RKO (cell line): ENCODE measurements around the gene CLPTM1L.

Experiments used
- DNase-seq: peaks from one replicate; pipeline ENCODE4 v3.0.0-alpha.2; 2016; ENCODE audit warnings: low spot score

Gene CLPTM1L, protein sequence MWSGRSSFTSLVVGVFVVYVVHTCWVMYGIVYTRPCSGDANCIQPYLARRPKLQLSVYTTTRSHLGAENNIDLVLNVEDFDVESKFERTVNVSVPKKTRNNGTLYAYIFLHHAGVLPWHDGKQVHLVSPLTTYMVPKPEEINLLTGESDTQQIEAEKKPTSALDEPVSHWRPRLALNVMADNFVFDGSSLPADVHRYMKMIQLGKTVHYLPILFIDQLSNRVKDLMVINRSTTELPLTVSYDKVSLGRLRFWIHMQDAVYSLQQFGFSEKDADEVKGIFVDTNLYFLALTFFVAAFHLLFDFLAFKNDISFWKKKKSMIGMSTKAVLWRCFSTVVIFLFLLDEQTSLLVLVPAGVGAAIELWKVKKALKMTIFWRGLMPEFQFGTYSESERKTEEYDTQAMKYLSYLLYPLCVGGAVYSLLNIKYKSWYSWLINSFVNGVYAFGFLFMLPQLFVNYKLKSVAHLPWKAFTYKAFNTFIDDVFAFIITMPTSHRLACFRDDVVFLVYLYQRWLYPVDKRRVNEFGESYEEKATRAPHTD

DNA sequence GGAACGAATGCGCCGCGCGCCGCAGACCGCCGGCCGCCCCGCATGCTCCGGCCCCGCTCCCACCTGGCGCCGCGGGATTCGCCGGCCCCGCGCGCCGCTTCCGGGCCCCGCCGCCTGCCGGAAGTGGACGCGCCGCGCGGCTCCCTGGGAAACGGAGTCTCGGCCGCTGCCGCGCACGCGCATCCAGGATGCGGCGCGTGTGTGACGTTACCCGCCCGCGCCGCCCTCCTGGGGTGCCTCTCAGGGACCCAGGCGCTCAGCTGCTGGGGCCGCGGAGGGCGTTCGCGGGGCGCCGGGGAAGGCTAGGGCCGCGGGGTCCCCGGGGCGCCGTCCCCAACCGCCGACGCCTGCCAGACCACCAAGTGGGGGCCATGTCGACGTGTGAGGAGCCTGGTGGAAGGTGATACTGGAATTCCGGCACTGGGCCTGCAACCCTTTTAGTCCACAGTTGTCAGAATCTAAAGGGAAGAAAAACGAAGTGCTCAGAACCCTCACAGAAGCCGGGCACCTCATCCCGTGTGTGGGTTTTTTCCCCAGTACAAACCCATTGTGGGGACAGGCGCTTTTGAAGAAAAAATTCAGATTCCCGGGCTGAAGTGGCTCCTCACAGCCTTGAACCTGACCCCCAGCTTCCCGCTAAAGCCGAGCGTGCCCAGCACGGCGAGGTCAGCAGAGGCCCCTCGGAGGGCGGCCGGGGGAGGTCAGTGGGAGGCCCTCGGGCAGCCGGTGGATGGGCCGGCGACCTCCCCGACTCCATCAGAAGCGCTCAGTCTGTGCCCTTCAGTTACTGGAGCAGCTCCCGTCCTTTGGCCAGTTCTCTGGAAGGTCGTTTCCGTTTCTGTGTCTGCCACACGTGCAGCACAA lies at the start of gene CLPTM1L:
TSS of gene CLPTM1L (minus strand) at position 125 of the 864 bp plus-strand sequence. CDS start 258 bp downstream, outside the sequence.
- DNase-seq = peak; percentile 84

DNA sequence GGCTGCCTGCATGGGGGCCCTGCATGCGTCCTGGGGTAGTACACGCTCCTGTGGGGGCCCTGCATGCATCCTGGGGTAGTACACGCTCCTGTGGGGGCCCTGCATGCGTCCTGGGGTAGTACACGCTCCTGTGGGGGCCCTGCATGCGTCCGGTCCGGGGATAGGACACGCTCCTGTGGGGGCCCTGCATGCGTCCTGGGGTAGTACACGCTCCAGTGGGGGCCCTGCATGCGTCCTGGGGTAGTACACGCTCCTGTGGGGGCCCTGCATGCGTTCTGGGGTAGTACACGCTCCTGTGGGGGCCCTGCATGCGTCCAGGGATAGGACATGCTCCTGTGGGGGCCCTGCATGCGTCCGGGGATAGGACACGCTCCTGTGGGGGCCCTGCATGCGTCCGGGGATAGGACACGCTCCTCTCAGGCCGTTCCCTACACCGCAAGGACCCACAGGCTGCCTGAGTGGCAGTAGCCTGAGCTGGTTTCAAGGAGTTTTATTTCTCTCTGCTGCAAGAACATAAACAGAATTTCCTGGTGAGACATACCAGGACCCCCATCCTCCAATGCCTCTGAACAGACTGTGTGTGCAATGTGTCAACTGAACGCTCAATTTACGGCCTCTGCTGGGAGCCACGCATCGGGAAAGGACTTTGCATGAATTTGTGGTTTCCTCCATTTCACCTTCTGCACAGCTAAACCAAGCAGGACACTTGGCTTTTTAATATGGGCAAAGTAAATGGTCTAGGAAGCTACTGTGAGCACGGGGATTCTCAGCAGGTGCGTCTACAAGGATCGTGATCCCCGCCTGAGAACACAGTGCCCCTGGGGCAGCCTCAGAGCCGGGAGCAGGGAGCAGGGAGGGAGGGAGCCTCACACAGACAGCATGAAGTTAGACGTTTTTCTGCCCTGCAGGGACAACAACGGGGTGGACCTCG lies 48.9 kb upstream of the CLPTM1L start:
- no peak for DNase-seq

DNA sequence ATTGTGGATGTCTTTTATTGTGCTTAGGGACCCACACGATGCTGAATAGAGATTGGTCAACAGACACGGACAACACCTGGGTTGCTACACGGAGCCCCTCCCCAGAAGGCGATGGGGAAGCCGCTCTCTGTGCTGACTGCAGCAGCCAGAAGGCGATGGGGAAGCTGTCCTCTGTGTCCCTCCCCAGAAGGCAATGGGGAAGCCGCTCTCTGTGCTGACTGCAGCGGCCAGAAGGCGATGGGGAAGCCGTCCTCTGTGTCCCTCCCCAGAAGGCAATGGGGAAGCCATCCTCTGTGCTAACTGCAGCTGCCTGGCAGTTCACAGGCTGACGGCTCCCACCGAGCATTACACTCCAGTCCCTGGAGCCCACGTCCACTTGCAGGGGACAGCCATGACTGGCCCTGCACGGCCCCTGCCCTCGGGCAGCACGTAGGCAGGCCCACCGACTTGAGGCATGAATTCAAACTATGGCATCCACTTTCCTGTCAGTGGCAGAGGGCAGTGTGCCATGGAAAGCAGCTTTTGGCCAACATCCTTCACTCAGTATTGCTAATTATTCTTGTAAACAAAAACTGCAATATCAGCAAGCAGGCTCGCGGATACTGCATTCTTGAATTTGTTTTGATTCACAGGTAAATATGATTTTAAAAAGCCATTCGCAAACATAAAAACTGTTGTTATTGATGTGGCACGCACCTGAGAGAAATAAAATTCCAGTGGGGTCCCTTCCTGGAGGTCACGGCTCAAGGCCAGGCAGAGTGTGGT lies 48.1 kb upstream of the CLPTM1L start:
- no peak for DNase-seq

DNA sequence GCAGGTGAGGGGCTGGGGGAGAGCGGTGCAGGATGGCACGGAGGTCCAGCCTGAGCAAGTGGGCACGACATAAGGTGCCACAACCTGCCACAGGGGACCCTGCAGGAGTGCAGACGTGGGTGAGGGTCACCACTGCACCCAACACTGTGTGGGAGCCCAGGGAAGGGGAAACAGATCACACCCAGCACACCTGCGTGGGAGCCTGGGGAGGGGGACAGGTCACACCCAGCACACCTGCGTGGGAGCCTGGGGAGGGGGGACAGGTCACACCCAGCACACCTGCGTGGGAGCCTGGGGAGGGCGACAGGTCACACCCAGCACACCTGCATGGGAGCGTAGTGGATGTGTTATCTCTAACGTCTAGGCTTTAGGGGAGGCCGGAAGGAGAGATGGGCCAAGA lies 47.4 kb upstream of the CLPTM1L start:
- DNase-seq = no peak

DNA sequence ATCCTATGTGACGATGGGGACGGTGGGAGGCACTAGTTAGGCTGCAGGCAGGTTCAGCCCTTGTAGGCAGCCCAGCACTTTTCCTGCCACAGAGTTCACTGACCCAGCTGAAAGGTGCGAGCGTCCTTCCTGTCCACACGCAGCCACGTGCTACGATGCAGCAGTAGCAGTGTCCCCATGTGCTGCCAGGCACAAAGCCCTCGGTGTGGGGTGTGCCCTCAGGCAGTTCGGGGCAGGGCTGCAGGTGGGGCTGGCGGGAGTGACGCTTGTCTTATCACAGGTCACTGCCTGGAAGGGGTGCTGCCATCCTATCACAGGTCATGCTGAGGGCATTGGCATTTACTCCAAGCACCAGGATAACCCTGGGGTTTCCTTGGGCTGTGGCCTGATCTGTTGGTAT lies 46.8 kb upstream of the CLPTM1L start:
- DNase-seq = no peak

DNA sequence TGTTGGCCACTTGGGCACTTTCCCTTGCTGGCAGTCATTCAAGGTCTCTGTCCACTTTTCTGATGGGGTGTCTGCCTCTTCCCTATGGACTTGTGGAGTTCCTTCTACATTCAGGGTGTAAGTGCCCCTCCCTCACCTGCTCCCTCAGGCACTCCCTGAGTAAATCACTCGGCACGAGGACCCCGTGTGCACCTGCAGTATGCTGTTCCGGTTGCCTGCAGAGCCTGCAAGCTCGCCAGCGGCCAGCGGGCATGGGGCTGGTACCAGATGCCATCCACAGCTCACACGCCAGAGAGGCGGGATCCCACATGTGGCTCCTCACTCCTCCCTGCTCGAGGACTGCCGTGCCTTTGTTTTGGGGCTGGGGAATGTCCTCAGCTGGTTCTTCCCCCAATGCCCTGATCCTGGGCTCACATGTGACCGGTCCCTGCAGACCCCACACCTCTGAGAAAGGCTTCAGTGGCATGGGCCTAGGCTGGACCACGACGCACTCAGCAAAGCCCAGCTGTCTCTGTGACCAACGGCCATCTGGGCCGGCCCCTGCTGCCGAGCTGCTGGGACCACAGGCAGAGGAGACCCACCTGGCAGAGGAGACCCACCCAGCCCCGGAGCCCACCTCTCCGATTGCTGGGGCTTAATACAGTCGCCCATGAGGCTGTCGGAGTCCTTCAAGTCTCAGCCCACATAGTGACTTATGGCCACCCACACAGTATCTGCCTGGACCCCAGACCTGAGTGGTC lies 46.1 kb upstream of the CLPTM1L start:
- no peak for DNase-seq

DNA sequence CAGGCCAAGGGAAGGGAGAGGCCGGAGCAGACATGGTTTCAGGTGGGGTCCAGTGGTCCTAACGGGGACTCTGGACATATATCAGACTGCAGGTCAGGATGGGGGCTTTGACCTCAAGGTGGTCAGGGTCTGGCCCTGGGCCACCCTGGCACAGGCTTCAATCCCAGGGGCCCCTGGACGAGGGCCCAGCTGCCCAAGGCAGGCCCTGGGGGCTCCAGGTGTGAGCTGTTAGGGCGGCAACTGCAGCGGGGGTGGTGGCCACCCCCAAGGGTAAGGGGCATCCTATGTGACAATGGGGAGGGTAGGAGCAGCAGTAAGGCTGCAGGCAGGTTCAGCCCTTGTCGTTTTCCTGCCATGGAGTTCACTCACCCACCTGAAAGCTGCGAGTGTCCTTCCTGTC lies 45.4 kb upstream of the CLPTM1L start:
- DNase-seq = no peak

DNA sequence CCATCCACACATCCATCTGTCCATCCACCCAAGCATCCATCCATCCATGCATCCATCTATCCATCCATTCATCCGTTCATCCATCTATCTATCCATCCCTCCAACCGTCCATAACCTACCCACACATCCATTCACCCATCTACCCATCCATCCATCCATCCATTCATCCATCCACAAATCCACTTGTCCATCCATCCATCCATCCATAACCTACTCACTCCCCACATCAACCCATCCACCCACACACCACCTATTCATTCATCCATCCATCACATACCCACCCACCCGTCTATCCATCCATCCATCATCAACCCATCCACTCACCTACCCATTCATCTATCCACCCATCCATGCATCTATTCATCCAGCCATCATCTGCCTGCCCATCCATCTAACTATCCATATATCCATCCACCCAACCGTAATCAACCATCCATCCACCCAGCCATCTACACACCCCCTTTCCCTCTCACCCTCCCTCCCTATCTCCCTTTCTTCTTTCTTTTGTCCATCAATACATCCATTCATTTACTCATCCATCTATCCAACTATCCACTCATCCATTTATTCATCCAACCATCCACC lies 43.6 kb upstream of the CLPTM1L start:
- no peak for DNase-seq

DNA sequence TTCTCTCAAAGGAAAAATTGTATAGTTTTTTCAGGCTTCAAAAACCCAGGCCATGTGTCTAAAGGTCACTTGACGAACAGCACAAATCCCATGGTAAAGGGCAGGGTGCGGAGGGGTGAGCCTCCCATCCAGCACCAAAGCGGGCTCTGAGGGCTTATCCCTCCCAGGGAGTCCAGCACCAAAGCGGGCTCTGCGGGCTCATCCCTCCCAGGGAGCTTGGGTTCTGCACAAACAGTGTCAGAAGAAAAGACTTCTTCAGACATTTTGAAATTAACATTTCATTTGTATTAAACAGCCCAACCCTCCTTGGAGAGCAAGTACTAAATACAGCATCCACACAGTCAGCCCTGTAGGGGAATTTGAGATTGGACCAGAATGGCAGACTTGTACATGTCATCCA lies 43.0 kb upstream of the CLPTM1L start:
- DNase-seq = no peak

DNA sequence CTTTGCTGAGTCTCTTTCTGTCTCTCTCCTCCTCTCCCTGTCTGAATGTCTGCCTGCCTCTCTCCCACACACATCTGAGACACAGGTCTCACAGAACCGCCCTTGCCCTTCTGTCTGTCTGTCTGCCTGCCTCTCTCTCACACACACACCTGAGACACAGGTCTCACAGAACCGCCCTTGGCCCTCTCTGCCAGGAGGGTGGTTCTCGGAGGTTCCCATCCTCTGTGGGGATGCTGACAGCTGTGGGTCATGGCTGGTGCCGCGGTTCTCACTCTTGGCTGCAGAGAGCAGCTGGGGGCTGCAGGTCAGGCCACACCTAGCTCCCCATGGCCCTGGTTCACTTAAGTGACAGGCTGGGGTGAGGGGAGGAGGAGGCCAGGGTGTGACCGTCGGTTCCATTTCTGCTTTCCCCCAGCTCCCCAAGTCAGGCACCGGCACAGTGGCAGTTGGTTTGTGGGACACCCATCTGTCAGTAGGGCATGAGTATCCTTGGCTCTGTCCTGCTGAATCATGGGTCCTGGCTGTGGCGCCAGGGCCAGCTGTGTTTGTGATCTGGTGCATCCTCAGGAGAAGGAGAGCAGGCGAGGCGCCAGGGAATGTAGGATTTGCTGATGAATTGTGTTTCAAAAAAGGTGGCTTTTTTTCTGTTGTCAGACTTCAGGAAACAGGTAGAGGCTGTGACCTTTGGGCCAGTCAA lies 42.3 kb upstream of the CLPTM1L start:
- DNase-seq = no peak

DNA sequence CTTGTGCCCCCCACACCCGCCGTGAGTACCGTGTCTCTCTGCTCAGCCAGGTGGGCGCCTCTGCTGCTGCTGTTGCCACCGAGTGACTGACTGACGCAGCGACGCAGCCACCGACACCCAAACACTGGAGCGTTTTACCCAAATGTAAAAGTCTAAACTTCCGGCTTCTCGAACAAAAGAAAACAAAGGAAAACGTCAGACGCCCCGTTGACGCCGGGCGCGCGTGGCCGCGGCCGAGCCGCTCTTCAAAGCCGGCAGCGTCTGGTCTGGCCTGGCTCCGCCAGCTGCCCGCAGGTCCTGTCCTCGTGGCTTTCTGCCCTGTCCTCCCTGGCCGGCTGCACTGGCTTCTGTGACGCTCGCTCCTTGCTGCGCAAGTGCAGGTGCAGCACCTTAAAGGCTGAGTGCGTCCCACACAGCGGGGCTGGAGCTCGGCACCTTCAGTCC lies 41.4 kb upstream of the CLPTM1L start:
- DNase-seq = peak; percentile 63

DNA sequence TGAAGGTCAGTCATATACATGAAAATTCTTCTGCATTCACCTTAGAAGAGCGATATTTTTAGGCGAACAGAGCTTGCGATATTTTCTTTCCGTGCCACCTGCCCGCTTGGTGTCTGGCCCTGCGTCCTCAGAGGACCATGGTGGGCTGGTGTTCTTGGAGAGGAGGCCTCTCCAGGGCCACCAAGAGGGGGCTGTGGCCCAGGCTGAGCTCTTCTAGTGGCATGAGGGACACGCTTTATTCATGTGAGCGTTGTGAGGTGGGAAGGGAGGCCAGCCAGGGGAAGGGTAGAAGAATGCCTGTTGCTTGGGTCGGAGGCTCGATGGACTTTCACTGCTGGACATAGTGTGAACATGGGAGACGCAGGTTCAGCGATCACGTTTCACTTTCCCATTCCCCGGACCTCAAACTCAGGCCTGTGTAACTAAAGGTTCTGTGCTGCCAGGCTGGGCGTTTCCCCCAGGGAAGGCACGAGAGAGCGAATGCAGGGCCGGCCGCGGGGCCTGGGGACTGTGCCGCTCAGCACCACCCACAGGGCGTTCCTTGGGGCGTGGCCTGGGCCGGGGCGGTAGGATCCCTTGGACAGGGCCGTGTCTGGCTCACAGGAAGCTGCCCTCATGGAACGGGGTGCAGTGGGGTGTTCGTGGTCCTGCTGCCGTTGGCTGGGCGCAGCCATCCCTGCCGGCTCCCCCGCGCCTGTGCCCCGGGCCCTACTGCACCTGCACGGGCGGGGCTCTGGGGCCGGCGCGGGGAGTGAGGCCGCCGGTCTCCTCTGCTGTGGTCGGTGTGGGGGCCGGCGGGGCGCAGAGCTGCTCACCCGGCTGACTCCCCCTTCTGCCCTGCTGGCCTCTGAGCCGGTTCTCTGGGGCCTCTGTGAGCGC lies 40.7 kb upstream of the CLPTM1L start:
- DNase-seq = peak; percentile 88

DNA sequence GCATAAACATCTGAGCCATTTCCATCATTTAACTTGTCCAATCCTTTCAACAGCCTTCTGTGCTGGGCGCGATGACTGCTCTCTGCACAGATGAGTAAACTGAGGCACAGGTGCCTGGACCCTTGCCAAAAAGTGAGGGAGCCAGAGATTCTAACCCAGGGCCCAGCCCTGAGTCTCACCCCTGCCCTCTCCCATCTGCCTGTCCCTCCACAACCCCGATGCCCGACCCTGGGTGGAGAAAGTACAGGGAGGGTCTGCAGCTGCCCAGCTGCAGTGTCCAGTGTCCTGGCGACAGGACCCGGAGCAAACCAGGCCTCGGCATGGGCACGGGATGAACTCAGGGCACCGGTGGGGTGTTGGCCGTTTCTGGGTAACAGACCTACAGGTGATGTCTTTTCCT lies 39.6 kb upstream of the CLPTM1L start:
- DNase-seq = no peak

DNA sequence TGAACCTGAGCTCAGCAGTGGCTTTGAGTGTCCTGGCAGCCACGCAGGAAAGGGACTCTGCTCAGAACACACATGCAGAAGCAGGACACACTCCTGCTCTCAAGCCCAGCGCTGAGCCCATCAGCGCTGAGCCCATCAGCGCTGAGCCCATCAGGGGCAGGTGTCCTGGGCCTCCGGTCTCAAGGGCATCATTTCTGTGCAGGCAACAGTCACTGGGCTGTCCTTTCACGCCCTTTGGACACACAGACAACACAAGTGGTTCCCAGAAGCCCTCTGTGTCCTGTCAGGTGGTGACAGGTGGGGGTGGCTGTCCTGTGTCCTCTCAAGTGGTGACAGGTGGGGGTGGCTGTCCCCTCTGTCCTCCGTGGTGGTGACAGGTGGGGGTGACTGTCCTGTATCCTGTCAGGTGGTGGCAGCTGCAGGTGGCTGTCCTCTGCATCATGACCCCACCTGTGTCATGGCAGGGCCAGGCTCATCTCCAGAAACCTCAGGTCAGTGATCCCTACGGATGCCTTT lies 39.0 kb upstream of the CLPTM1L start:
- no peak for DNase-seq

DNA sequence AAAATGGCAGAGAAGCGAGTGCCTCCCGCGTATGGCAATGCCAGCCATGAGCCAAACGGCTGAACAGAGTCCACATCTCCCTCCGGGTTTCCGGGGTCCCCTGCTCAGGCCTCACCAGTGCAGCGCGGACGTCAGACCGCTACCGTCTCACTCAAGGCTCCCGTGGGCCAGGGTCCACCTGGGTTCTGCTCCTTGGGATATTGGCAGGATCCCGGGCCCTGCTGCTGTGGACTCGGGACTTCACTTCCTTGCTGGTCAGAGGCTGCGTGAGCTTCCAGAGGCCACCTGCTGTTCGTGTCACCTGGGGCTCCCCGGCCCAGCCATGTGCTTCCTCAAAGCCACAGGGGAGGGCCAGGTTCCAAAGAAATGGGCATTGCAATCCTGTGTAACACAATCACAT lies 38.4 kb upstream of the CLPTM1L start:
- no peak for DNase-seq

DNA sequence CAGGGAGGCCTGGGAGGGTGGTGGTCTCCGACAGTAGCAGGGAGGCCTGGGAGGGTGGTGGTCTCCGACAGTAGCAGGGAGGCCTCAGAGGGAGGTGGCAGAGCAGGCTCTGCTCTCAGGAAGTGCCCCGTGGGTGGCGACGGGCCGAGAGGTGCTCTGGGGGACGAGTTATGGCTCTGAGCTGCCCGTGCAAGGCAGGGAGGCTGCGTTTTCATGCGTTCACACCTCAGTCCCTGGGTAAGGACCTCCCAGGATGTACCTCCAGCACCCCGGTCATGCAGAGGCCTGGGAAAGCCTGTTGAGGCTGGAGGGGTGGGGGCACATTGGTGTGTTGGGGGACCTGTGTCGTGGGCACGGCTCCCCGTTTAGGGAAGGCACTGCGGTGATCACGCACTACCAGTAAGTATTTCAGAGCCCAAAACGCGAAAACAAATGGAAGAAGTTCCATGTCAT lies 37.4 kb upstream of the CLPTM1L start:
- DNase-seq = no peak

DNA sequence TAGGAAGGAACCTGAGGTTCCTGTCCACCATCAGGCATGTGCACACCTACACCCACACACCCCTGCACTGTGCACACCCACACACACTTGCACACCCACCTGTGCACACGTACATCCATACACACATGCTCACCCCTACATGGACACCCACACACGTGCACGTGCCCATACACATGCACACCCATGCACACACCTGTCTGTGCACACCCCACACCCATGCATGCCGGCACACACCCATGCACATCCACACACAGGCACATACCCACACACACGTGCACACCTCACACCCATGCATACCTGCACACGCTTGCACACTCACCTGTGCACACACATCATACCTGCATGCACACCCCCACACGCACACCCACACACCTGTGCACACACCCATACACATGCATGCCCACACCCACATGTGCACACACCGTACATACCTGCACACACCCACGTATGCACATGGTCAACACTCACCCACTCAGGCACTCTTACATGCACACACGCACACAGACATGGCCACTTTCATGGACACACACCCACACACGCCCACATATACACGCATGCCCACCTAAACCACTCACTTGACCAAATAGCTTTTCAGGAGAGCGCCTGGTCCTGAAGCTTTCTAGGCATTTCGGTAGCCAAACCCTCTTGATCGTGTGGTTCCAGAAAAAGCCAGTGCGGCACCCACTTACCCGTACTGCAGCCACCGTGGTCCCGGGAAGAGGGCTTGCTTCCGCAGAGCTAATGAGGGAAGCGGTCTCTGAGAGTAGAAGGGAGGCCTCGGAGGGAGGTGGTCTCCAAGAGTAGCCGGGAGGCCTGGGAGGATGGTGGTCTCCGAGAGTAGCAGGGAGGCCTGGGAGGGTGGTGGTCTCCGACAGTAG lies 36.7 kb upstream of the CLPTM1L start:
- DNase-seq = no peak
